Raji (cell line): ENCODE data around the gene SAMD4B.

Experiments
- POLR2A ChIP-seq: IDR thresholded peaks from 2 replicates; pipeline ENCODE4 v1.6.1; 2011; ENCODE audit warnings: low read depth, low read length, control low read depth; ENCODE audit not compliant: insufficient read depth

The SAMD4B gene

GRCh38 chr19:39405261-39405957 lies 63.2 kb downstream of the SAMD4B start:
- TF ChIP-seq POLR2A, result no peak

GRCh38 chr19:39405958-39406655 lies 63.9 kb downstream of the SAMD4B start:
- TF ChIP-seq POLR2A, result no peak

- TF ChIP-seq POLR2A, result peak; percentile 100
These were observed 64.6 kb downstream of the SAMD4B start, which contains the start of gene ZFP36 for GRCh38 chr19:39406656-39407409. Gene ZFP36, plus strand, starts transcription at chr19:39406847. Its CDS starts 58 bp downstream, at chr19:39406905.

GRCh38 chr19:39407410-39407659 lies 65.1 kb downstream of the SAMD4B start:
- TF ChIP-seq POLR2A, result no peak

- no peak for TF ChIP-seq POLR2A
These were observed 65.6 kb downstream of the SAMD4B start for GRCh38 chr19:39407660-39408391.

- no peak for TF ChIP-seq POLR2A
These were observed 66.4 kb downstream of the SAMD4B start for GRCh38 chr19:39408392-39409207.

- peak; percentile 76 for TF ChIP-seq POLR2A
These were observed 67.2 kb downstream of the SAMD4B start for GRCh38 chr19:39409208-39410016.

- peak; percentile 55 for TF ChIP-seq POLR2A
These were observed 68.0 kb downstream of the SAMD4B start for GRCh38 chr19:39410017-39410830.

- TF ChIP-seq POLR2A, result no peak
These were observed 68.5 kb downstream of the SAMD4B start for GRCh38 chr19:39410831-39411080.

- no peak for TF ChIP-seq POLR2A
These were observed 69.0 kb downstream of the SAMD4B start for GRCh38 chr19:39411081-39411831.

- no peak; the same call in 1 of the 2 replicates for TF ChIP-seq POLR2A
These were observed 69.5 kb downstream of the SAMD4B start for GRCh38 chr19:39411832-39412099.

GRCh38 chr19:39412100-39412866 lies 70.1 kb downstream of the SAMD4B start, which contains the start of gene PLEKHG2:
Gene PLEKHG2, plus strand, starts transcription at chr19:39412669. Its CDS starts 1,418 bp downstream, at chr19:39414087.
- peak; percentile 65 for TF ChIP-seq POLR2A

- TF ChIP-seq POLR2A, result no peak
These were observed 70.6 kb downstream of the SAMD4B start for GRCh38 chr19:39412867-39413271.
